Fibroblast of skin of left biceps (primary cell): ENCODE data around the gene LRP2BP.
"Not testable (repeated sequence)": the region's sequence is repeated elsewhere in the genome, so short reads cannot be mapped to it uniquely, and the experiment has no call there.

ENCODE experiments used
- DNase-seq, 2 experiments: peaks; one replicate each; pipeline ENCODE4 v3.0.0-alpha.2; 2013; ENCODE audit warnings: low read depth in 2 of 2

The LRP2BP gene

DNA sequence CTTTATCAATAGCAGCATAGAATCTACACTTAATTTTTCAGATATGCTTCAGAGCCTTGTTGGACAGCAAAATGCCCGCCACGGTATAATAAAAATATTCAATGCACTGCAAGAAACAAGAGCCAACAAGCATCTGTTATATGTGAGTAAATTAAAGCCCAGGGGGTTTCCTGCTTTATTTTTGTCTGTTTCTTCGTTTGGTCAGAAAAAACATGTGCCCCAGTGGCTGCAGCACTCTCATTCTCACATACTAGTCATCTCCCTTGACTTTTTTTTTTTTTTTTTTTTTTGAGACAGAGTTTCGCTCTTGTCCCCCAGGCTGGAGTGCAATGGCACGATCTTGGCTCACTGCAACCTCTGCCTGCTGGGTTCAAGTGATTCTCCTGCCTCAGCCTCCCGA lies 33.2 kb downstream of the LRP2BP start:
- not testable (repeated sequence) for DNase-seq

- no peak for DNase-seq
Observed at GRCh38 chr4:185361872-185362271, 33.9 kb downstream of the LRP2BP start.

GRCh38 chr4:185359767-185360446 lies 35.8 kb downstream of the LRP2BP start:
- DNase-seq: no peak

DNA sequence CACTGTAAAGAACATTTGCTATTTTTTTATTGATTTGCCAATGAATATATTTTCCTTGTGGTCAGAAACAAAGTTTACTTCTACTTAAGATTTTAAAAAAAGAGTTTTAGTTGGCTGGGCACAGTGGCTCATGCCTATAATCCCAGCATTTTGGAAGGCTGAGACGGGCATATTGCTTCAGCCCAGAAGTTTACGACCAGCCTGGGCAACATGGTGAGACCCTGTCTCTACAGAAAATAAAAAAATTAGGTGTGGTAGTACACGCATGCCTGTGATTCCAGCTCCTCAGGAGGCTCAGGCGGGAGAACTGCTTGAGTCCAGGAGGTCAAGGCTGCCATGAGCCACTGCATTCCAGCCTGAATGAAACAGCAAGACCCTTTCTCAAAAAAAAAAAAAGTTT lies 36.8 kb downstream of the LRP2BP start:
- DNase-seq: no peak

- DNase-seq: no peak
Observed at GRCh38 chr4:185358514-185358913, 37.2 kb downstream of the LRP2BP start.

GRCh38 chr4:185357733-185358440 lies 37.8 kb downstream of the LRP2BP start:
- DNase-seq: no peak

GRCh38 chr4:185357211-185357610 lies 38.5 kb downstream of the LRP2BP start:
- no peak for DNase-seq

DNA sequence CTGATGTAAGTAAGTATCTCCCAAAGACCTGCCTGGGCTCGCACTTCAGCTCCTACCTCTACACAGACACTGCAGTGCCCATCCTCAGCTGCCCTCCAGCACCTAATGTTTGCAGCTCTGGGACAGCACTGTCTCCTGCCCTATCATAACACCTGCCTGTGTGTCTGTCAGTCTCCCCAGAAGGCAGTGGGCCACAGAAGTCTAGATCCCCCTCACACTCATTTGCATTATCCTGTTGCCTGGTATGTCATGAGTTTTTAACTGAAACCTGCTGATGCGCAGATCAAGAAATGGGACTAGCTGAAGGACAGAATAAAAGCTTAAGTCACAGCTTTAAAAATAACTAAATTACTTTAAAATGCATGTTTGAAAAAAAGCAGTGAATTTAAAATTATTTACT lies 43.0 kb downstream of the LRP2BP start:
- DNase-seq: no peak

GRCh38 chr4:185352202-185352601 lies 43.5 kb downstream of the LRP2BP start:
- no peak for DNase-seq

- DNase-seq: no peak
Observed at GRCh38 chr4:185351691-185352090, 44.0 kb downstream of the LRP2BP start.

GRCh38 chr4:185346975-185347601 lies 48.6 kb downstream of the LRP2BP start:
- DNase-seq: peak; percentile 19 to 42

DNA sequence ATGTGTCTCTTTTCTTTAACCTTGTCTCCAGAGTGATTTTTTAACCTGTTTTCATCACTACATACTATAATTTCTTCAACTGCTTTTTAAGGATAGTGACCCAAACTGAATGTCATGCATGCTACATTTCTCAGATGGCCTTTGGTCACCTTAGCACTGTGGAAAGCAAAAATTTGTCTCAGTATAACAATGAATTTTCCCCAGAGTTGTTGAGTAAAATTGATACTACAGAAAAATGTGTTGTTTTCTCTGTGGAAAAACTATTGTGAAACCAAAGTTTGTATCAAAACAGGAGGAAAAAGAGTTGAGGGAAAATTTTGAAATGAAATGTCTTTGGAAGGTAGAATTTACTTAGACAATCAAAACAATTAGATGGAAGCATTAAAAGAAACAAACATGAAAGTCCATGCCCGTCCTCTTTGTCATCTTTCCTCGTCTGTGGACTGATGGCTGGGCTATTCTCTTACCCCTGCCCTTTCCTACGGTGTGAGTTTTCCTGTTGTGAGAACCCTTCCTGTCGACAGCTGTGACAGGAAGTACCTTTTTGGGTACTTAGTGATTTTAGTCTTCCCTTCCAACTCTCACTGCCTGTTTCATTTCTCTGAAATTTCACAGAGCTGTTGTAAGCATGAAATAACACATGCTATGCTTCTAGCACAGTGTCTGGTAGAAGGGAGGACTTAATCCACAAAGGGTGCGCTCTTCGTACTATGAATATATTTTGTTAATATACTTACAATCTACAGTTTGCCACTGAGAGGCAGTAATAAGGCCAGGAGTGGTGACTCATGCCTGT lies 50.8 kb downstream of the LRP2BP start:
- DNase-seq: no peak

DNA sequence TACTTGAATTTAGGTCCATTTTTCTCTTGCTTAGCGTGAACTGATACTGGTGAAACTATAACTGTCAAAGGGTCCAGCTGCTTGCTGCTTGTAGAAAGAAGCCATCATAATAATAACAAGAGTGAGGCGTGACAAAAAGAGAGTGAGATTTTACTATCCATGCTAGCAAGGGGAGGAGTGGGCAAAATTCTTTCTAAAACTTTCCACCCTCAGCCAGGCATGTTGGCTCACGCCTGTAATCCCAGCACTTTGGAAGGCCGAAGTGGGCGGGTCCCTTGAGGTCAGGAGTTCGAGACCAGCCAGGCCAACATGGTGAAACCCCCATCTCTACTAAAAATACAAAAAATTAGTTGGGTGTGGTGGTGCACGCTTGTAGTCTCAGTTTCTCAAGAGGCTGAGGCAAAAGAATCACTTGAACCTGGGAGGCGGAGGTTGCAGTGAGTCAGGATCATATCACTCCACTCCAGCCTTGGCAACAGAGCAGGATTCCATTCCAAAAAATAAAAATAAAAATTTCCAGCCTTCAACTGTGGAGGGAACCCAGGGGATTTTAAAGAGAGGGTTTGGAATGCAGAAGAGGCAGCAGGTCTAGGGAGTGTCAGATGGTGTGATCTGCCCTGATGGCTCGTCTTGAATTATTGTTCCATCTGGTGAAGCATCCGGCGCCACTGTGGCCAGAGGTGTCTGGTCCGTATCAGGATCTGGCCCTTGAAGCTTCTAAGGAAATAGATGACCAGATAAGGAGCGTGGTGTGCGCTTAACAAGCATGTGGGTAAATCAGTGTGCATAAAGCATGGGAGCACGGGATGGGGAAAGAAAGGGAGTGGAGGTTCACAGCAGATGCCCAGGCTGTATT lies 51.8 kb downstream of the LRP2BP start:
- DNase-seq: peak; percentile 26 to 29

- no peak for DNase-seq
Observed at GRCh38 chr4:185341841-185342240, 53.9 kb downstream of the LRP2BP start.

GRCh38 chr4:185341377-185341776 lies 54.3 kb downstream of the LRP2BP start:
- DNase-seq: no peak

DNA sequence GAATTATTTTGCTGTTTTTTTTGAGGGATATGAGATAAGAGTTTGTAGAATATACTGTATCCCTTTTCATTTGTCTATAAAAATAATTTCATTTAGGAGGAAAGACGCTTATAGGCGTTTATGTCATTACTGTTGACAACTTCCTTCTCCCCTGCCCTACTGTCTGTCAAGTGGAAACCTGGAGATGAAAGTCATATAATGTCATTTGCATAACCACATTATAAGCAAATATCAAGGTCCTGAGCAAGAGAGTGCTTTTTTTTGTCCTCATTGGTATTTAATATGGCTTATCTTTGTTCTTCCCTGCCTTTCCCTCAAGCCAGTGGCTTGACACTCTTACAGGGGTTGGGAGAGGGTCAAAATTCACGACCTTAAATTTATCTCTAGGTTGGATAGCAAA lies 55.8 kb downstream of the LRP2BP start:
- no peak for DNase-seq

- DNase-seq: no peak
Observed at GRCh38 chr4:185335579-185335978, 60.1 kb downstream of the LRP2BP start.

- no peak for DNase-seq
Observed at GRCh38 chr4:185334326-185334725, 61.4 kb downstream of the LRP2BP start.

- no peak for DNase-seq
Observed at GRCh38 chr4:185332575-185333464, 62.9 kb downstream of the LRP2BP start.

DNA sequence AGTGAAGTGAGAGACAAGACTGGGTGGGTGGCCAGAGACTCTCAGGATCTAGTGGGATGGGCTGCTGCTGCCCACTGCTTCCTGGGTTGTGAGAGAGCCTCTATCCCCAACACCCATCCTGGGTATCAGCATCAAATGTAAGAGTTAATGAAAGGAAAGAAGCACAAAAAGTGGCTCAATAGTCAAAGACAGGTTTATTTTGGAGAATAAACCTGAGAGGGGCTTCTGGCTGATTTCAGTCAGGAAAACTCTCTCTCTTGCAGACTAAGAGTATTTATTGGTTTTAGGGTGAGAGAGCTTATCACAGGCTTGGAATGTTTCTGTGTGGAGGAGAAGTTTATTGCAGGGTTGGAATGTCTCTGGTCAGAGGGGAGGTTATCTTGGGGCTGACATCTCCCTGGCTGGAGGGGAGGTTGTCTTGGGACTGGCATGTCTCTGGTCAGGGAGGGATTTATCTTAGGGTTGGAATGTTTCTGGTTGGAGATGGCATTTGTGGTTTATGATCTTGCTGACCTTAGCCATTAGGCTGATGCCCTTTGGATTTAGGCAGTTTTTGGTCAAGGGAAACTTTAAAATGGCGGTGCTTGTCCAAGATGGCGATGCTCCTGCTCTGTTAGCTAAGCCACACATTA lies 65.7 kb downstream of the LRP2BP start:
- not testable (repeated sequence) for DNase-seq
